ENCODE data around the gene EPHB1.

Gene EPHB1

GRCh38 chr3:135136361-135137100, 341.5 kb downstream of the EPHB1 start:
- no peaks in the 10 kb centered on the region for H3K36me3 ChIP-seq (ENCODE audit: control insufficient read depth, insufficient read depth, low read length)
- H3K79me1 ChIP-seq (ENCODE audit: low read length) = no peaks in the 10 kb centered on the region
- no peak overlapping the region for H2BK15ac ChIP-seq (replicated peaks; ENCODE audit: low read depth)
- no peak overlapping the region for H2AK5ac ChIP-seq (ENCODE audit: low read length)
- WGBS (ENCODE audit: extremely low coverage, insufficient coverage, low lambda C conversion rate) = no CpG with 5 or more reads among the region's 3 CpGs
- no peaks in the 10 kb centered on the region for H3K79me2 ChIP-seq (ENCODE audit: control insufficient read depth, insufficient read depth, low read length)
- no peak overlapping the region for H3K27ac ChIP-seq (ENCODE audit: low read depth, low read length)
- DNase-seq = no peak
- H3K4ac ChIP-seq (ENCODE audit: low read depth, low read length) = no peak overlapping the region
- H2BK120ac ChIP-seq (ENCODE audit: low read depth, low read length) = no peak overlapping the region
- H4K5ac ChIP-seq (ENCODE audit: low read length) = no peak overlapping the region
- no peak overlapping the region for H3K4me2 ChIP-seq (ENCODE audit: low read length)
- H3K9ac ChIP-seq (ENCODE audit: low read length) = no peak overlapping the region
- no peaks in the 10 kb centered on the region for H3K27me3 ChIP-seq (ENCODE audit: insufficient read depth, low read length, poor library complexity)
- H4K8ac ChIP-seq (ENCODE audit: low read depth, low read length) = no peak overlapping the region
- H3K23ac ChIP-seq (ENCODE audit: low read length) = no peak overlapping the region
- no peaks in the 10 kb centered on the region for H3K4me1 ChIP-seq (ENCODE audit: control insufficient read depth, low read depth, low read length)
- no peak overlapping the region for H3K4me3 ChIP-seq (ENCODE audit: low read length)
- H3K18ac ChIP-seq (ENCODE audit: low read length) = no peak overlapping the region
- no peak overlapping the region for H2BK5ac ChIP-seq (ENCODE audit: low read length)
- no peak overlapping the region for H3K56ac ChIP-seq (ENCODE audit: low read length)

- H2BK120ac ChIP-seq (ENCODE audit: low read depth, low read length) = no peak overlapping the region
- no peaks in the 10 kb centered on the region for H3K36me3 ChIP-seq (ENCODE audit: control insufficient read depth, insufficient read depth, low read length)
- no peaks in the 10 kb centered on the region for H3K79me1 ChIP-seq (ENCODE audit: low read length)
- H3K4me2 ChIP-seq (ENCODE audit: low read length) = no peak overlapping the region
- H3K4me3 ChIP-seq (ENCODE audit: low read length) = no peak overlapping the region
- no peak overlapping the region for H4K8ac ChIP-seq (ENCODE audit: low read depth, low read length)
- no peak overlapping the region for H4K5ac ChIP-seq (ENCODE audit: low read length)
- no peak overlapping the region for H2BK5ac ChIP-seq (ENCODE audit: low read length)
- no CpG with 5 or more reads among the region's 2 CpGs for WGBS (ENCODE audit: extremely low coverage, insufficient coverage, low lambda C conversion rate)
- no peaks in the 10 kb centered on the region for H3K4me1 ChIP-seq (ENCODE audit: control insufficient read depth, low read depth, low read length)
- no peak for DNase-seq
- H3K4ac ChIP-seq (ENCODE audit: low read depth, low read length) = no peak overlapping the region
- no peak overlapping the region for H2AK5ac ChIP-seq (ENCODE audit: low read length)
- no peak overlapping the region for H3K56ac ChIP-seq (ENCODE audit: low read length)
- no peak overlapping the region for H3K18ac ChIP-seq (ENCODE audit: low read length)
- no peak overlapping the region for H3K9ac ChIP-seq (ENCODE audit: low read length)
- H2BK15ac ChIP-seq (replicated peaks; ENCODE audit: low read depth) = no peak overlapping the region
- no peaks in the 10 kb centered on the region for H3K79me2 ChIP-seq (ENCODE audit: control insufficient read depth, insufficient read depth, low read length)
- H3K23ac ChIP-seq (ENCODE audit: low read length) = no peak overlapping the region
- H3K27me3 ChIP-seq (ENCODE audit: insufficient read depth, low read length, poor library complexity) = no peaks in the 10 kb centered on the region
- no peak overlapping the region for H3K27ac ChIP-seq (ENCODE audit: low read depth, low read length)
Observed at GRCh38 chr3:135137296-135137695, 342.2 kb downstream of the EPHB1 start.

- no peak overlapping the region for H3K56ac ChIP-seq (ENCODE audit: low read length)
Observed at GRCh38 chr3:135138776-135139175, 343.7 kb downstream of the EPHB1 start.

GRCh38 chr3:135140591-135140990, 345.5 kb downstream of the EPHB1 start:
- no CpG with 5 or more reads among the region's 3 CpGs for WGBS (ENCODE audit: extremely low coverage, insufficient coverage, low lambda C conversion rate)
- H3K4me2 ChIP-seq (ENCODE audit: low read length) = no peak overlapping the region

More at GRCh38 chr3:135138776-135139175, 343.7 kb downstream of the EPHB1 start:
- Histone ChIP-seq H3K4me2 (ENCODE audit: low read length) (no peak overlapping the region), H2BK15ac (replicated peaks; ENCODE audit: low read depth) (no peak overlapping the region), H3K9ac (ENCODE audit: low read length) (no peak overlapping the region), H4K5ac (ENCODE audit: low read length) (no peak overlapping the region), H3K79me2 (ENCODE audit: control insufficient read depth, insufficient read depth, low read length) (no peaks in the 10 kb centered on the region), H3K79me1 (ENCODE audit: low read length) (no peaks in the 10 kb centered on the region), H3K4me3 (ENCODE audit: low read length) (no peak overlapping the region), H3K27me3 (ENCODE audit: insufficient read depth, low read length, poor library complexity) (no peaks in the 10 kb centered on the region), H3K4ac (ENCODE audit: low read depth, low read length) (no peak overlapping the region), H4K8ac (ENCODE audit: low read depth, low read length) (no peak overlapping the region), H3K27ac (ENCODE audit: low read depth, low read length) (no peak overlapping the region), H3K18ac (ENCODE audit: low read length) (no peak overlapping the region), H3K23ac (ENCODE audit: low read length) (no peak overlapping the region), H2AK5ac (ENCODE audit: low read length) (no peak overlapping the region), H3K36me3 (ENCODE audit: control insufficient read depth, insufficient read depth, low read length) (no peaks in the 10 kb centered on the region), H2BK120ac (ENCODE audit: low read depth, low read length) (no peak overlapping the region), H3K4me1 (ENCODE audit: control insufficient read depth, low read depth, low read length) (no peaks in the 10 kb centered on the region), H2BK5ac (ENCODE audit: low read length) (no peak overlapping the region)
- no peak for DNase-seq
- no CpG with 5 or more reads among the region's 4 CpGs for WGBS (ENCODE audit: extremely low coverage, insufficient coverage, low lambda C conversion rate)

GRCh38 chr3:135141160-135141559, 346.1 kb downstream of the EPHB1 start:
- H3K23ac ChIP-seq (ENCODE audit: low read length) = no peak overlapping the region
- no peak overlapping the region for H3K4ac ChIP-seq (ENCODE audit: low read depth, low read length)

More at GRCh38 chr3:135140591-135140990, 345.5 kb downstream of the EPHB1 start:
- Histone ChIP-seq H3K4me1 (ENCODE audit: control insufficient read depth, low read depth, low read length) (no peaks in the 10 kb centered on the region), H3K4me3 (ENCODE audit: low read length) (no peak overlapping the region), H2BK15ac (replicated peaks; ENCODE audit: low read depth) (no peak overlapping the region), H3K79me1 (ENCODE audit: low read length) (no peaks in the 10 kb centered on the region), H3K27me3 (ENCODE audit: insufficient read depth, low read length, poor library complexity) (no peaks in the 10 kb centered on the region), H2BK5ac (ENCODE audit: low read length) (no peak overlapping the region), H4K5ac (ENCODE audit: low read length) (no peak overlapping the region), H3K79me2 (ENCODE audit: control insufficient read depth, insufficient read depth, low read length) (no peaks in the 10 kb centered on the region), H3K36me3 (ENCODE audit: control insufficient read depth, insufficient read depth, low read length) (no peaks in the 10 kb centered on the region), H3K56ac (ENCODE audit: low read length) (no peak overlapping the region), H3K23ac (ENCODE audit: low read length) (no peak overlapping the region), H2AK5ac (ENCODE audit: low read length) (no peak overlapping the region), H3K18ac (ENCODE audit: low read length) (no peak overlapping the region), H2BK120ac (ENCODE audit: low read depth, low read length) (no peak overlapping the region), H3K4ac (ENCODE audit: low read depth, low read length) (no peak overlapping the region), H4K8ac (ENCODE audit: low read depth, low read length) (no peak overlapping the region), H3K9ac (ENCODE audit: low read length) (no peak overlapping the region), H3K27ac (ENCODE audit: low read depth, low read length) (no peak overlapping the region)
- DNase-seq = no peak

GRCh38 chr3:135141672-135142071, 346.6 kb downstream of the EPHB1 start:
- Histone ChIP-seq H3K56ac (ENCODE audit: low read length) (no peak overlapping the region), H2BK120ac (ENCODE audit: low read depth, low read length) (no peak overlapping the region), H3K27me3 (ENCODE audit: insufficient read depth, low read length, poor library complexity) (no peaks in the 10 kb centered on the region), H3K79me1 (ENCODE audit: low read length) (no peaks in the 10 kb centered on the region), H3K79me2 (ENCODE audit: control insufficient read depth, insufficient read depth, low read length) (no peaks in the 10 kb centered on the region), H3K4ac (ENCODE audit: low read depth, low read length) (no peak overlapping the region), H2BK5ac (ENCODE audit: low read length) (no peak overlapping the region), H3K36me3 (ENCODE audit: control insufficient read depth, insufficient read depth, low read length) (no peaks in the 10 kb centered on the region), H4K8ac (ENCODE audit: low read depth, low read length) (no peak overlapping the region), H4K5ac (ENCODE audit: low read length) (no peak overlapping the region), H3K23ac (ENCODE audit: low read length) (no peak overlapping the region), H3K4me2 (ENCODE audit: low read length) (no peak overlapping the region), H3K4me1 (ENCODE audit: control insufficient read depth, low read depth, low read length) (no peaks in the 10 kb centered on the region), H3K4me3 (ENCODE audit: low read length) (no peak overlapping the region), H3K9ac (ENCODE audit: low read length) (no peak overlapping the region), H3K27ac (ENCODE audit: low read depth, low read length) (no peak overlapping the region), H2BK15ac (replicated peaks; ENCODE audit: low read depth) (no peak overlapping the region), H3K18ac (ENCODE audit: low read length) (no peak overlapping the region), H2AK5ac (ENCODE audit: low read length) (no peak overlapping the region)
- WGBS (ENCODE audit: extremely low coverage, insufficient coverage, low lambda C conversion rate) = no CpG with 5 or more reads among the region's 2 CpGs
- no peak for DNase-seq

More at GRCh38 chr3:135141160-135141559, 346.1 kb downstream of the EPHB1 start:
- Histone ChIP-seq H4K5ac (ENCODE audit: low read length) (no peak overlapping the region), H3K56ac (ENCODE audit: low read length) (no peak overlapping the region), H3K36me3 (ENCODE audit: control insufficient read depth, insufficient read depth, low read length) (no peaks in the 10 kb centered on the region), H2BK5ac (ENCODE audit: low read length) (no peak overlapping the region), H3K79me2 (ENCODE audit: control insufficient read depth, insufficient read depth, low read length) (no peaks in the 10 kb centered on the region), H3K27me3 (ENCODE audit: insufficient read depth, low read length, poor library complexity) (no peaks in the 10 kb centered on the region), H2BK120ac (ENCODE audit: low read depth, low read length) (no peak overlapping the region), H2BK15ac (replicated peaks; ENCODE audit: low read depth) (no peak overlapping the region), H3K9ac (ENCODE audit: low read length) (no peak overlapping the region), H3K4me3 (ENCODE audit: low read length) (no peak overlapping the region), H3K4me1 (ENCODE audit: control insufficient read depth, low read depth, low read length) (no peaks in the 10 kb centered on the region), H2AK5ac (ENCODE audit: low read length) (no peak overlapping the region), H3K79me1 (ENCODE audit: low read length) (no peaks in the 10 kb centered on the region), H3K4me2 (ENCODE audit: low read length) (no peak overlapping the region), H3K27ac (ENCODE audit: low read depth, low read length) (no peak overlapping the region), H3K18ac (ENCODE audit: low read length) (no peak overlapping the region), H4K8ac (ENCODE audit: low read depth, low read length) (no peak overlapping the region)
- no peak for DNase-seq
- no CpG with 5 or more reads among the region's 5 CpGs for WGBS (ENCODE audit: extremely low coverage, insufficient coverage, low lambda C conversion rate)

Measured in mesendoderm (in vitro differentiated cells).